PC-3 (cell line): ENCODE measurements around the gene RMND1.

Experiments
- EZH2phosphoT487 ChIP-seq: fragments of 300-600 bp; sonication (generic); IDR thresholded peaks from 2 replicates; pipeline ENCODE4 v1.6.1; 2018; ENCODE audit warnings: mild to moderate bottlenecking, antibody characterized with exemption, low read length, borderline replicate concordance
- TF ChIP-seq, protein P1 (sequence below): fragments of 300-600 bp; sonication (generic); conservative IDR thresholded peaks from 2 replicates; pipeline ENCODE4 v1.5.1; 2017; ENCODE audit warnings: antibody characterized with exemption, low read depth, mild to moderate bottlenecking, low read length

DNA sequence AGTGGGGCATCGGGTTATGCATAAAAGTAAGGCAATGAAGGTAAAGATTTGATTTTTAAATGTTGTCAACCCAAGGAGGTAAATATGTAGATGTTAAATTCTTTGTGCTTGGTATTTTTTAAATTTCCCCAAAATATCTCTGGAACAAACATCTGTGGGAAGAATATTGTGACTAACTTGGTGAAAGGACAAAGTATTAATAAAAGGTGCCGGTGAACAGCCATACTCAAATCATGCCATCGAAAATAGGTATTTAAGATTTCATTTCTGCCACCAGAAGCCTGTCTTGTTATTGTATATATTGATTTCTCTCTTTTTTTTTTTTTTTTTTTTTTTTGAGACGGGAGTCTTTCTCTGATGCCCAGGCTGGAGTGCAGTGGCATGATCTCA, 48.0 kb downstream of the RMND1 start:
- TF ChIP-seq, protein P1, sequence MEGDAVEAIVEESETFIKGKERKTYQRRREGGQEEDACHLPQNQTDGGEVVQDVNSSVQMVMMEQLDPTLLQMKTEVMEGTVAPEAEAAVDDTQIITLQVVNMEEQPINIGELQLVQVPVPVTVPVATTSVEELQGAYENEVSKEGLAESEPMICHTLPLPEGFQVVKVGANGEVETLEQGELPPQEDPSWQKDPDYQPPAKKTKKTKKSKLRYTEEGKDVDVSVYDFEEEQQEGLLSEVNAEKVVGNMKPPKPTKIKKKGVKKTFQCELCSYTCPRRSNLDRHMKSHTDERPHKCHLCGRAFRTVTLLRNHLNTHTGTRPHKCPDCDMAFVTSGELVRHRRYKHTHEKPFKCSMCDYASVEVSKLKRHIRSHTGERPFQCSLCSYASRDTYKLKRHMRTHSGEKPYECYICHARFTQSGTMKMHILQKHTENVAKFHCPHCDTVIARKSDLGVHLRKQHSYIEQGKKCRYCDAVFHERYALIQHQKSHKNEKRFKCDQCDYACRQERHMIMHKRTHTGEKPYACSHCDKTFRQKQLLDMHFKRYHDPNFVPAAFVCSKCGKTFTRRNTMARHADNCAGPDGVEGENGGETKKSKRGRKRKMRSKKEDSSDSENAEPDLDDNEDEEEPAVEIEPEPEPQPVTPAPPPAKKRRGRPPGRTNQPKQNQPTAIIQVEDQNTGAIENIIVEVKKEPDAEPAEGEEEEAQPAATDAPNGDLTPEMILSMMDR = no peak
- no peak for TF ChIP-seq EZH2phosphoT487
